Retinal pigment epithelial cell (primary cell): ENCODE measurements around the gene DHX29.

Experiments
- DNase-seq: peaks from one replicate; pipeline ENCODE4 v3.0.0-alpha.2; 2010; ENCODE audit warnings: low read depth
- H3K4me3 ChIP-seq: 2 replicates; pipeline ENCODE4 v1.5.1; 2011; ENCODE audit warnings: mild to moderate bottlenecking, low read length, control low read depth, moderate library complexity
- TF ChIP-seq, protein P1 (sequence below): conservative IDR thresholded peaks from 2 replicates; pipeline ENCODE4 v1.5.1; 2011; ENCODE audit warnings: low read depth, low read length, control low read depth, inconsistent platforms

The DHX29 gene

DNA sequence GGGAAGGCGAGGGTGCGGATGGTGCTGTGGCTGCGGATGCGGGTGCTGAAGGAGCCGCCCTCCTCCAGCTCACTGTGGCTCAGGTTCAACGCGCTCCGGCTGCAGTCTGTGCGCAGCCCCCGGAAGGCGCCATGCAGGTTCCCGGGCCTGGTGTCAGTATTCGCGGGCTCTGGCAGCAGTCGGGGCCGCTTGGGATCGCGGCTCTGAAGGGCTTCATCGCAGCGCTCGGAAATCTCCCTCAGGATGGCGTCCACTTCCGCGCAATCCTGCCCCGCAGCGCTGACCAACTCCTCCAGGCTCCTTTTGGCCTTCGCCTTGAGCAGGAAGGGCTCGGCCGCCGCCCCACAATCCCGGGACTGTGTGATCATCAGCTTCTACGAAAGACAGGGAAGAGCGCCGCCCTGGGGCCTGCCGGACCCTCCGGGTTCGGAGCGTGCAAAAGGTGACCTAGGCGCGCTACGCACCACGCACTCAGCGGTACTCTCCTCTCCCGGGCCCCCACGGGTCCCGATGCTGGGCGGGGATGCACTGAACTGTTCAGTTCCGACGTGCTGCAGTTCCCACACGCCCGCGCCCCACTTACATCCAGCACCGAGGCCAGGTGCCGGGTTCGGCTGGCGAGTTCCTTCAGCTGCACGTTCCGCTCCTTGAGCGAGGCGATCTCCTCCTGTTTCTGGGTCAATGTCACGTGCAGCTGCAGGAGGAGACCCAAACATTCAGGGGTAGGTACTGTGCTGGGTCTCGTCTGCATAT lies 86.9 kb downstream of the DHX29 start:
- DNase-seq, result no peak
- TF ChIP-seq, protein P1, sequence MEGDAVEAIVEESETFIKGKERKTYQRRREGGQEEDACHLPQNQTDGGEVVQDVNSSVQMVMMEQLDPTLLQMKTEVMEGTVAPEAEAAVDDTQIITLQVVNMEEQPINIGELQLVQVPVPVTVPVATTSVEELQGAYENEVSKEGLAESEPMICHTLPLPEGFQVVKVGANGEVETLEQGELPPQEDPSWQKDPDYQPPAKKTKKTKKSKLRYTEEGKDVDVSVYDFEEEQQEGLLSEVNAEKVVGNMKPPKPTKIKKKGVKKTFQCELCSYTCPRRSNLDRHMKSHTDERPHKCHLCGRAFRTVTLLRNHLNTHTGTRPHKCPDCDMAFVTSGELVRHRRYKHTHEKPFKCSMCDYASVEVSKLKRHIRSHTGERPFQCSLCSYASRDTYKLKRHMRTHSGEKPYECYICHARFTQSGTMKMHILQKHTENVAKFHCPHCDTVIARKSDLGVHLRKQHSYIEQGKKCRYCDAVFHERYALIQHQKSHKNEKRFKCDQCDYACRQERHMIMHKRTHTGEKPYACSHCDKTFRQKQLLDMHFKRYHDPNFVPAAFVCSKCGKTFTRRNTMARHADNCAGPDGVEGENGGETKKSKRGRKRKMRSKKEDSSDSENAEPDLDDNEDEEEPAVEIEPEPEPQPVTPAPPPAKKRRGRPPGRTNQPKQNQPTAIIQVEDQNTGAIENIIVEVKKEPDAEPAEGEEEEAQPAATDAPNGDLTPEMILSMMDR, result peak; percentile 34
- H3K4me3 ChIP-seq, result peak overlapping the region; percentile 57

DNA sequence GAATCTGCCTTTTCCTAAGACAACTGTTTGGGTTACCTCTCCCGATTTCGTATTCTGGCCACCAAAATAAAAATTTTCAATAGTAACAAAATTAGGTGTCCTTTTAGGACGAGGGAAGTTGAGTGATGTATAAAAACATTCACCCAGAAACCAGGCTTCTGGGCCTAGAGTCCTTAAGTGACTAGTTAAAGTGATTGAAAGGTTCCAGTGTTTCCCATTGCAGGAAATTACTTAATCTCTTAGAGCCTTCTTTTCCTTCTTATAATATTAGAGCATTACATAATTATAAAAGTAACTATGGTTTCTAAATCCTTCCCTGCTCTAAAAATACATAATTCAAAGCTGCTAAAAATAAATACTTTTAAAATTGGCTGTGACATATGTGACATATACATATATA lies 87.7 kb downstream of the DHX29 start:
- TF ChIP-seq, protein P1, result no peak
- DNase-seq, result no peak
- no peak overlapping the region for H3K4me3 ChIP-seq

DNA sequence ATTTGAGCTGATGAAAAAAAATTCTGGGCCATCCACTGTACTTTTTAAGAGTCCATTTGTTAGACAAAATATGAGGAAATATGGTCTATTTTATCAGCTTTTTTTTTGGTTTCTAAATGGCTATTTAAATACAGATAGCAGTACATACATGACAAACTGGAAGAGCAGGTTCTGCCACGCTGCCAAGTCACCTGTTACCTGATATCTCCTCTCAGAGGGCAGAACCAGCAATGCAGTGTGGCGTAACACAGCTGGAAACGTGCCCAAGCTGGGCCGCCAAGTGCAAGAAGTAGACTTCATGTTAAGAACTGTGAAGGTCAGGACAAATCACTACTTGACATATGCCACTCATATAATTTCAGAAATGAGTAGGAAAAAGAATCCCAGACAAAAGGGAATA lies 88.5 kb downstream of the DHX29 start:
- no peak for DNase-seq
- H3K4me3 ChIP-seq, result no peak overlapping the region

DNA sequence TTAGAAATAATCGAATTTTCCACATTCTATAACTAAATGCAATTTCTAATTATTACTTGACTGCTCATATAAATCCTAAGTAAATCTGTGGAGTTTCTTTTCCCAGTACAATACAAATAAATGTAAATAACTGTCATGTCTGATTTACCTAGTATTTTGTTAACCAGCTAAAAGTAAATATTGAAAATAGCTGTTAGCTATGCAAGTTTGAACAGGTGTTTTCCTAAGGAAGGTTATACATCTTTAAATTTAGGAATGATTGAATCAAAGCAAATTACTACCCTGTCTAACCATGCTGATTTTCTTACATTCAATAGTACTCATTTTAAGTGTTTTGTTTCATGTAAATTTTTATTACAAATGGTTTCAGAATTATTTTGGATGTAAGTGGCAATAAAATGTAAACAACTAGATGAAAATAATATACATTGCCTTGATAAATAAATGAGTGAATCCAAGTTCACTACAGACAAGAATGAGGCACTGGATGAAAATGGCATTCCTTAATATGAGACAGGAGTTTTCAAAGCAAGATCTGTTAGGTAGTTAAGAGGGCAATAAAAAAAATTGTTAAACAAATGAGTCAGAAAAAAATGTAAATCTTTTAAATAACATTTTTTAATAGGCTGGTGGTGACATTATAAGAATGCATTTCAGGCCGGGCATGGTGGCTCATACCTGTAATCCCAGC lies 96.2 kb downstream of the DHX29 start:
- H3K4me3 ChIP-seq, result no peak overlapping the region
- no peak for DNase-seq
- TF ChIP-seq, protein P1, result no peak

More for the DNA sequence above, 88.5 kb downstream of the DHX29 start:
- TF ChIP-seq, protein P1, result no peak
